Kidney (tissue), 14 donors: Measurements from ENCODE around the gene NRF1. TPM values are rescaled to one million over a fixed set of nuclear protein-coding genes. Genes with fewer than 3 reads are reported as not detected.
"Not testable (repeated sequence)": the region's sequence is repeated elsewhere in the genome, so short reads cannot be mapped to it uniquely, and the experiment has no call there.

Source experiments
- DNase-seq, 5 donors: peaks; one replicate each; pipeline ENCODE4 v3.0.0-alpha.2; 2013 to 2020
- FAIRE-seq: peaks from 2 replicates; lab custom pipeline; 2012; peaks lifted over from hg19 to GRCh38; lab: Jason Lieb, UNC
- H3K27ac ChIP-seq, 2 donors: one replicate each; pipeline ENCODE4 v1.7.0; 2013; ENCODE audit warnings: low read depth in 2 of 2, low read length in 2 of 2, inconsistent platforms in 1 of 2
- H3K27me3 ChIP-seq: one replicate; pipeline ENCODE4 v1.7.1; 2013; ENCODE audit warnings: low read length, inconsistent platforms; ENCODE audit not compliant: control insufficient read depth, insufficient read depth
- H3K36me3 ChIP-seq, 3 donors: one replicate each; pipeline versions ENCODE4 v1.7.0 to v1.7.1; 2013; ENCODE audit warnings: low read length in 3 of 3, control low read depth in 1 of 3, inconsistent platforms in 1 of 3; ENCODE audit not compliant: insufficient read depth in 3 of 3, control insufficient read depth in 2 of 3
- H3K4me1 ChIP-seq, 3 donors: one replicate each; pipeline versions ENCODE4 v1.7.0 to v1.7.1; 2013; ENCODE audit warnings: low read length in 3 of 3, inconsistent platforms in 1 of 3, low read depth in 1 of 3; ENCODE audit not compliant: control insufficient read depth in 2 of 3, insufficient read depth in 2 of 3
- H3K4me3 ChIP-seq, 3 donors: one replicate each; pipeline versions ENCODE4 v1.7.0 to v1.8.1; 2013; ENCODE audit warnings: low read length in 3 of 3, control low read depth in 1 of 3, inconsistent platforms in 1 of 3
- H3K9ac ChIP-seq, 3 donors: one replicate each; pipeline versions ENCODE4 v1.7.0 to v1.7.1; 2013; ENCODE audit warnings: low read length in 3 of 3, control low read depth in 1 of 3, inconsistent platforms in 1 of 3
- H3K9me3 ChIP-seq, 3 donors: one replicate each; pipeline versions ENCODE4 v1.7.0 to v1.7.1; 2013; ENCODE audit warnings: low read length in 3 of 3, control low read depth in 1 of 3, inconsistent platforms in 1 of 3; ENCODE audit not compliant: control insufficient read depth in 2 of 3, insufficient read depth in 1 of 3
- intact Hi-C: fragments of 100-400 bp; cut with DNase I; formaldehyde crosslinking; loops from one replicate; pipeline ENCODE4 v1.11.1; 2022
- polyA plus RNA-seq: library from polyadenylated mRNA; stranded (reverse); fragments of 350-450 nt; fragmentation: Illumina TruSeq; extraction: RNeasy Lipid Tissue Mini Kit (QIAGEN cat#74804); gene quantifications from one replicate; pipeline ENCODE4 v1.2.3, GENCODE V29; 2014; ENCODE audit warnings: low read depth, low replicate concordance; ENCODE audit not compliant: insufficient read depth
- total RNA-seq: library from RNA; stranded (reverse); fragmentation: NEBNext Ultra II Directional; extraction: Animal tissue kit (Norgen Biotek cat#: 25700); gene quantifications from one replicate; pipeline ENCODE4 v1.2.1, GENCODE V29; 2021
- TF ChIP-seq, protein P1 (sequence below): IDR thresholded peaks from 3 replicates; pipeline ENCODE4 v1.5.1; 2012; ENCODE audit warnings: mild to moderate bottlenecking, moderate library complexity, borderline replicate concordance; ENCODE audit not compliant: insufficient read depth; ENCODE audit errors: extremely low read depth
- donor health status: control.
- donor health status: control.
- donor health status: control.
- donor health status: control.
- donor health status: control.
- donor health status: DM: yes; HTN: yes; CAD: no.
- donor health status: Normal renal cell carcinoma (clear cell type).

The NRF1 gene
- total and polyA plus RNA-seq, 2 donors from 2014 or later, result 8.8 to 19.4 TPM

DNA sequence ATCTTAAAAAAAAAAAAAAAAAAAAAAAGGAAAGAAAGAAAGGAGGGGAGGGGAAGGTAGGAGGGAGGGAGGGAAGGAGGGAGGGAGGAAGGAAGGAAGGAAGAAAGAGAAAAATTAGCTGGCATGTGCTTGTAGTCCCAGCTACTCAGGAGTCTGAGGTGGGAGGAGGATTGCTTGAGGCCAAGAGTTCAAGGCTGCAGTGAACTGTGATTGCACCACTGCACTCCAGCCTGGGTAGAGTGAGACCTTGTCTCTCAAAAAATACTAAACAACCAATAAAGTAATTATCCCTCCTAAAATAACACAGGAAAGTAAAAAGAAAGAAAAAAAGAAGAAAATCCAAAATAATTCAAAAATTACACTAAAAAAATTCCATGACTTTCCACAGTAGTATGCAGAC, 13.8 kb upstream of the NRF1 start:
- H3K4me3 ChIP-seq, result no peak overlapping the region
- no peaks in the 10 kb centered on the region for H3K27me3 ChIP-seq
- H3K27ac ChIP-seq, result no peak overlapping the region
- H3K4me1 ChIP-seq, result no peaks in the 10 kb centered on the region
- intact Hi-C loops, result no loop called here
- no peak for FAIRE-seq
- TF ChIP-seq, protein P1, sequence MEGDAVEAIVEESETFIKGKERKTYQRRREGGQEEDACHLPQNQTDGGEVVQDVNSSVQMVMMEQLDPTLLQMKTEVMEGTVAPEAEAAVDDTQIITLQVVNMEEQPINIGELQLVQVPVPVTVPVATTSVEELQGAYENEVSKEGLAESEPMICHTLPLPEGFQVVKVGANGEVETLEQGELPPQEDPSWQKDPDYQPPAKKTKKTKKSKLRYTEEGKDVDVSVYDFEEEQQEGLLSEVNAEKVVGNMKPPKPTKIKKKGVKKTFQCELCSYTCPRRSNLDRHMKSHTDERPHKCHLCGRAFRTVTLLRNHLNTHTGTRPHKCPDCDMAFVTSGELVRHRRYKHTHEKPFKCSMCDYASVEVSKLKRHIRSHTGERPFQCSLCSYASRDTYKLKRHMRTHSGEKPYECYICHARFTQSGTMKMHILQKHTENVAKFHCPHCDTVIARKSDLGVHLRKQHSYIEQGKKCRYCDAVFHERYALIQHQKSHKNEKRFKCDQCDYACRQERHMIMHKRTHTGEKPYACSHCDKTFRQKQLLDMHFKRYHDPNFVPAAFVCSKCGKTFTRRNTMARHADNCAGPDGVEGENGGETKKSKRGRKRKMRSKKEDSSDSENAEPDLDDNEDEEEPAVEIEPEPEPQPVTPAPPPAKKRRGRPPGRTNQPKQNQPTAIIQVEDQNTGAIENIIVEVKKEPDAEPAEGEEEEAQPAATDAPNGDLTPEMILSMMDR, result no peak
- H3K9ac ChIP-seq, result no peak overlapping the region
- no peak for DNase-seq
- no peaks in the 10 kb centered on the region for H3K9me3 ChIP-seq
- H3K36me3 ChIP-seq, result no peaks in the 10 kb centered on the region

DNA sequence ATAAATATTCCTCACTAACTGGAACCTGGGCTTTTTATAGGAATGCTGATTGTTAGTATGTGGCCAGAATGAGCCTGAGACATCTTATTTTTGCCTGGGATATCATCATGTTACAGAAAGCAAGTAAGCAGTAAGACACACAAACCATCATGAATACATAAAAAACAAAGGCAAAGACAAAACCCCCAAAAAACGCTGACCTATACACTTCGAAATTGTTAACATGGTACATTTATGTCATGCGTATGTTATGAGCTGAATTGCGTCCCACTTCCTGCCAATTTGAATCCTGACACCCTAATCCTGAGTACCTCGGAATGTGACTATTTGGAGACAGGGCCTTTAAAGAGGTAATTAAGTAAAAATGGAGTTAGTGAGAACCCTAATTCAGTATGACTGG, 12.3 kb upstream of the NRF1 start:
- intact Hi-C loops, result no loop called here
- TF ChIP-seq, protein P1, result no peak

DNA sequence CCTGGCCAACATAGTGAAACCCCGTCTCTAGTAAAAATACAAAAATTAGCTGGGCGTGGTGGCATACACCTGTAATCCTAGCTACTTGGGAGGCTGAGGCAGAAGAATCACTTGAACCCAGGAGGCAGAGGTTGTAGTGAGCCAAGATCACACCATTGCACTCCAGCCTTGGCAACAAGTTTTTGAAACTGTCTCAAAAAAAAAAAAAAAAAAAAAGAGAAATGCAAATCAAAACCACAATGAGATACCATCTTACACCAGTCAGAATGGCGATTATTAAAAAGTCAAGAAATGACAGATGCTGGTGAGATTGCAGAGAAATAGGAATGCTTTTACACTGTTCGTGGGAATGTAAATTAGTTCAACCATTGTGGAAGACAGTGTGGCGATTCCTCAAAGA, 7.9 kb upstream of the NRF1 start:
- FAIRE-seq, H3K4me1 ChIP-seq, DNase-seq, H3K27me3 ChIP-seq, H3K36me3 ChIP-seq, intact Hi-C loops, H3K4me3 ChIP-seq, H3K9ac ChIP-seq, H3K9me3 ChIP-seq, H3K27ac ChIP-seq: not testable (repeated sequence)

More for the DNA sequence above, 12.3 kb upstream of the NRF1 start:
- Histone ChIP-seq H3K9me3 (no peaks in the 10 kb centered on the region), H3K4me3 (no peak overlapping the region), H3K9ac (no peak overlapping the region), H3K4me1 (no peaks in the 10 kb centered on the region), H3K27ac (no peak overlapping the region), H3K27me3 (no peaks in the 10 kb centered on the region), H3K36me3 (no peaks in the 10 kb centered on the region)
- DNase-seq (no peak), FAIRE-seq (no peak)

DNA sequence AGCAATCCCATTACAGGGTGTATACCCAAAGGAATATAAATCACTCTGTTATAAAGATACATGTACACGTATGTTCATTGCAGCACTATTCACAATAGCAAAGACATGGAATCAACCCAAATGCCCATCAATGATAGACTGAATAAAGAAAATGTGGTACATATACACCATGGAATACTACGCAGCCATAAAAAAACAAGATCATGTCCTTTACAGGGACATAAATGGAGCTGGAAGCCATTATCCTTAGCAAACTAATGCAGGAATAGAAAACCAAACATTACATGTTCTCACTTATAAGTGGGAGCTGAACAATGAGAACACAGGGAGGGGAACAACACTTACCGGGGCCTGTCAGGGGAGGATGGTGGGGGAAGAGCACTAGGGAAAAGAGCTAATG, 7.5 kb upstream of the NRF1 start:
- H3K9ac ChIP-seq, intact Hi-C loops: not testable (repeated sequence)

More for the DNA sequence above, 7.5 kb upstream of the NRF1 start:
- FAIRE-seq, H3K9me3 ChIP-seq, H3K27me3 ChIP-seq, H3K4me3 ChIP-seq, H3K36me3 ChIP-seq, DNase-seq, H3K4me1 ChIP-seq, H3K27ac ChIP-seq: not testable (repeated sequence)
